Smooth muscle cell (in vitro differentiated cells): ENCODE data around the gene MIPEP. TPM values are rescaled to one million over a fixed set of nuclear protein-coding genes. Genes with fewer than 3 reads are reported as not detected.

Source experiments
- DNase-seq: peaks from one replicate; lab custom pipeline; 2025; ENCODE audit not compliant: unreplicated experiment; lab: John Stamatoyannopoulos, UW
- H2AFZ ChIP-seq: fragments of 200-600 bp; sonication (generic); 2 replicates; pipeline ENCODE4 v1.6.0; 2016; ENCODE audit warnings: antibody characterized with exemption, low read depth, mild to moderate bottlenecking
- H3F3A ChIP-seq: fragments of 200-600 bp; sonication (generic); 2 replicates; pipeline ENCODE4 v1.6.0; 2017; ENCODE audit warnings: antibody characterized with exemption, low read depth
- H3K27ac ChIP-seq: fragments of 200-600 bp; sonication (generic); 2 replicates; pipeline ENCODE4 v1.5.1; 2016; ENCODE audit warnings: low read depth, mild to moderate bottlenecking
- H3K27me3 ChIP-seq: fragments of 200-600 bp; sonication (generic); 2 replicates; pipeline ENCODE4 v1.6.1; 2016; ENCODE audit warnings: low read depth, mild to moderate bottlenecking
- H3K36me3 ChIP-seq: fragments of 200-600 bp; sonication (generic); 2 replicates; pipeline ENCODE4 v1.5.1; 2016; ENCODE audit warnings: low read depth
- H3K4me1 ChIP-seq: fragments of 200-600 bp; sonication (generic); 2 replicates; pipeline ENCODE4 v1.5.1; 2016; ENCODE audit warnings: low read depth
- H3K4me2 ChIP-seq: fragments of 200-600 bp; sonication (generic); 2 replicates; pipeline ENCODE4 v1.6.0; 2016; ENCODE audit warnings: mild to moderate bottlenecking
- H3K4me3 ChIP-seq: fragments of 200-600 bp; sonication (generic); 2 replicates; pipeline ENCODE4 v1.5.1; 2016; ENCODE audit warnings: mild to moderate bottlenecking
- H3K79me2 ChIP-seq: fragments of 200-600 bp; sonication (generic); 2 replicates; pipeline ENCODE4 v1.6.0; 2016; ENCODE audit warnings: low read depth, mild to moderate bottlenecking
- H3K9ac ChIP-seq: fragments of 200-600 bp; sonication (generic); 2 replicates; pipeline ENCODE4 v1.6.0; 2016; ENCODE audit warnings: low read depth
- H3K9me3 ChIP-seq: fragments of 200-600 bp; sonication (generic); replicated peaks from 2 replicates; pipeline ENCODE4 v1.5.1; 2016; ENCODE audit warnings: low read depth
- H4K20me1 ChIP-seq: fragments of 200-600 bp; sonication (generic); 2 replicates; pipeline ENCODE4 v1.6.0; 2016; ENCODE audit warnings: low read depth
- CTCF ChIP-seq: fragments of 200-600 bp; sonication (generic); IDR thresholded peaks from 2 replicates; pipeline ENCODE4 v1.5.1; 2017; ENCODE audit warnings: borderline replicate concordance, mild to moderate bottlenecking, antibody characterized with exemption; ENCODE audit not compliant: insufficient read depth, poor library complexity, severe bottlenecking
- WGBS: methylation state at CpG from one replicate; pipeline ENCODE4 v1.1.7; 2016; ENCODE audit warnings: low lambda C conversion rate; 5-methylcytosine and 5-hydroxymethylcytosine counted together
- polyA plus RNA-seq: library from polyadenylated mRNA; unstranded; fragments of >200 nt; fragmentation: Nextera tagmentation; extraction: Ambion mirVana; gene quantifications from 2 replicates; pipeline ENCODE4 v1.2.1, GENCODE V29; 2016
- total RNA-seq: library from RNA; depleted of rRNA; stranded (reverse); fragments of >200 nt; gene quantifications from 2 replicates; pipeline ENCODE4 v1.2.3, GENCODE V29; 2014

MIPEP gene
- total and polyA plus RNA-seq, 2 experiments from 2014 or later = 15.7 to 18.9 TPM

DNA sequence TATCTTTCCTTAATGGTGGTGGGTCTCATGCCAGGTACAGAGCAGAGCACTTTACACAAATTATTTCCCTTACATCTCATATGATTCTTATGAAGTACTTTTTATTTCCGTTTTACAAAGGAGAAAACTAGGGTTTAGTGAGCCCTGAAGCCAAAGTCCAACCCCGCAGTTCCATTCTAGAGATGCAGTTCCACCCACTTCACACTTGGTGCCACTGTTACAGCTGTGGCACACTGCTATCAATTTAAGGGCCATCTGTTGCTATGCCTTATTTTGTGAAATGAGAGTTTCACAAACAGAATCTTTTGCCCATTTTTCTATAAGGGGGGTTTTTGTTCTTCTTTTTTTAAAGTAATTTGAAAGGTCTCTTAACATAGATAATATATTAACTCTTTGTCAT lies 12.9 kb downstream of the MIPEP start:
- Histone ChIP-seq H3K9me3 (no peaks in the 10 kb centered on the region), H4K20me1 (no peaks in the 10 kb centered on the region), H3K9ac (no peak overlapping the region), H3K4me2 (no peak overlapping the region), H3K4me3 (no peak overlapping the region), H3K79me2 (no peaks in the 10 kb centered on the region), H3K4me1 (no peaks in the 10 kb centered on the region), H3K36me3 (no peaks in the 10 kb centered on the region), H2AFZ (no peak overlapping the region), H3K27me3 (no peaks in the 10 kb centered on the region), H3K27ac (no peak overlapping the region), H3F3A (no peaks in the 10 kb centered on the region)
- DNase-seq = no peak
- 72% methylated on average over 2 of the region's 2 CpGs for WGBS
- peak; percentile 23 for TF ChIP-seq CTCF

GRCh38 chr13:23871616-23872220 lies 17.5 kb downstream of the MIPEP start:
- Histone ChIP-seq H3K79me2 (no peaks in the 10 kb centered on the region), H2AFZ (no peak overlapping the region)
- 97% methylated on average over 2 of the region's 2 CpGs for WGBS

DNA sequence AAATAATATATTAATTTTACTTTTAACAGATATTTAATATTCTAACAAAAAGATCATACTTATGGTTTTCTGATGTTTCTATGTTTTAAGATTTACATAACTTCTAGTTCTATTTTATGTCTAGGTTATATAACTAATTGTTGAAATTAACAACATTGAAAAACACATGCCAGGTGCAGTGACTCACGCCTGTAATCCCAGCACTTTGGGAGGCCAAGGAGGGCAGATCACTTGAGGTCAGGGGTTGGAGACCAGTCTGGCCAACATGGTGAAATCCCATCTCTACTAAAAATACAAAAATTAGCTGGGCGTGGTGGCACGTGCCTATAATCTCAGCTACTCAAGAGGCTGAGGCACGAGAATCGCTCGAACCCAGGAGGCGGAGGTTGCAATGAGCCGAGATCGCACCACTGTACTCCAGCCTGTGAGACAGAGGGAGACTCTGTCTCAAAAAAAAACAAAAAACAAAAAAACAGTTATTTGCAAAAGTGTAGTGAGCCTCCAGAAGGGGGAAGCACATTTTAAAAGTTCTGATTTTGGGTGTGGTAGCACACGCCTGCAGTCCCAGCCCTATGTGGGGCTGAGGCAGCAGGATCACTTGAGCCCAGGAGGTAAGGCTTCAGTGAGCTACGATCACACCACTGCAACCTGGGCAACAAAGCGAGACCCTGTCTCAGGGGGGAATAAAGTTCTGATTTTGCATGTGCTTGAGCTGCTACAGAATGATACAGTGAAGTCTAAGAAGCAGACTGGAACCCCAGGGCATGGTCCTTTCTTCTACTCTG lies 18.7 kb downstream of the MIPEP start:
- no peak for DNase-seq
- peaks cover 5% of the 10 kb centered on the region for H3F3A ChIP-seq
- H3K4me2 ChIP-seq = no peak overlapping the region
- H3K27me3 ChIP-seq = no peaks in the 10 kb centered on the region
- TF ChIP-seq CTCF = no peak
- no peaks in the 10 kb centered on the region for H3K79me2 ChIP-seq
- WGBS = 91% methylated on average over 12 of the region's 12 CpGs
- H4K20me1 ChIP-seq = no peaks in the 10 kb centered on the region
- H3K9ac ChIP-seq = no peak overlapping the region
- no peak overlapping the region for H3K27ac ChIP-seq
- no peaks in the 10 kb centered on the region for H3K9me3 ChIP-seq
- H3K4me3 ChIP-seq = no peak overlapping the region
- no peaks in the 10 kb centered on the region for H3K36me3 ChIP-seq
- H2AFZ ChIP-seq = no peak overlapping the region
- peaks cover 5% of the 10 kb centered on the region for H3K4me1 ChIP-seq

More at GRCh38 chr13:23871616-23872220, 17.5 kb downstream of the MIPEP start:
- Histone ChIP-seq H4K20me1 (no peaks in the 10 kb centered on the region), H3K9ac (no peak overlapping the region), H3F3A (peaks cover 5% of the 10 kb centered on the region), H3K9me3 (no peaks in the 10 kb centered on the region), H3K4me2 (no peak overlapping the region), H3K27me3 (no peaks in the 10 kb centered on the region), H3K4me3 (no peak overlapping the region), H3K4me1 (peaks cover 5% of the 10 kb centered on the region), H3K36me3 (no peaks in the 10 kb centered on the region), H3K27ac (no peak overlapping the region)
- no peak for DNase-seq
- TF ChIP-seq CTCF = peak; percentile 68
